ENCODE measurements around the gene WASHC4.

Gene WASHC4

DNA sequence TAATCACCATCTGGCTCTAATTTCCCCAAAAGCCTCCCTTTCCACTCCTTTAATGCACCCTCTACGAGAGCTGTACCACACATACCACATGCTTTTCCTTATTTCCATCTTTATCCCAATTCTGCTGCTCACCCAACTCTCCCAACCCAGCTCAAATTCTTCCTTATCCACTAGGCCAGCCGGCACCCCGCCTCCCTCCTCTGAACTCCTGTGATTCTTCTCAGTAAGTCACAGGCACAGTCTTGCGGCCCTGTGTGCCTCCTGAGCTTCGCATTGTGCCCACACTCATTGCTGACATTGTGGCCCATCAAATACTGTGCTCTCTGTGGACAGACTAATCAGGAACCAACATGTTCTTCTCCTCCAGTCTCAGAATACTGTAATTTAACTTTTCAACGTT, 83.0 kb downstream of the WASHC4 start:
- ChIA-PET CTCF (interaction anchor here (1.1 to 1.6 kb wide), 2 partner anchors 168 to 194 kb away, joined by 3 to 4 read pairs; no protein-coding TSS in a partner anchor), POLR2A (interaction anchor here (0.6 kb wide), 1 partner anchor 11 kb away, joined by 4 read pairs; no protein-coding TSS in a partner anchor)
- TF ChIP-seq, protein P1, sequence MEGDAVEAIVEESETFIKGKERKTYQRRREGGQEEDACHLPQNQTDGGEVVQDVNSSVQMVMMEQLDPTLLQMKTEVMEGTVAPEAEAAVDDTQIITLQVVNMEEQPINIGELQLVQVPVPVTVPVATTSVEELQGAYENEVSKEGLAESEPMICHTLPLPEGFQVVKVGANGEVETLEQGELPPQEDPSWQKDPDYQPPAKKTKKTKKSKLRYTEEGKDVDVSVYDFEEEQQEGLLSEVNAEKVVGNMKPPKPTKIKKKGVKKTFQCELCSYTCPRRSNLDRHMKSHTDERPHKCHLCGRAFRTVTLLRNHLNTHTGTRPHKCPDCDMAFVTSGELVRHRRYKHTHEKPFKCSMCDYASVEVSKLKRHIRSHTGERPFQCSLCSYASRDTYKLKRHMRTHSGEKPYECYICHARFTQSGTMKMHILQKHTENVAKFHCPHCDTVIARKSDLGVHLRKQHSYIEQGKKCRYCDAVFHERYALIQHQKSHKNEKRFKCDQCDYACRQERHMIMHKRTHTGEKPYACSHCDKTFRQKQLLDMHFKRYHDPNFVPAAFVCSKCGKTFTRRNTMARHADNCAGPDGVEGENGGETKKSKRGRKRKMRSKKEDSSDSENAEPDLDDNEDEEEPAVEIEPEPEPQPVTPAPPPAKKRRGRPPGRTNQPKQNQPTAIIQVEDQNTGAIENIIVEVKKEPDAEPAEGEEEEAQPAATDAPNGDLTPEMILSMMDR (IDR thresholded peaks at IDR 0.05; ENCODE audit: insufficient read depth, low read length, missing control alignments), result no peak
- DNase-seq (ENCODE audit: low read depth, low spot score), result no peak
- H3K4me3 ChIP-seq (ENCODE audit: low read depth, low read length), result no peak overlapping the region

GRCh38 chr12:105192624-105193225, 85.2 kb downstream of the WASHC4 start:
- POLR2A ChIA-PET, result no interaction called here
- no peak for DNase-seq (ENCODE audit: low read depth, low spot score)
- CTCF ChIA-PET, result interaction anchor here (1.0 to 1.1 kb wide), 2 partner anchors 172 to 188 kb away, joined by 3 read pairs; no protein-coding TSS in a partner anchor
- TF ChIP-seq, protein P1 (IDR thresholded peaks at IDR 0.05; ENCODE audit: insufficient read depth, low read length, missing control alignments), result no peak
- H3K4me3 ChIP-seq (ENCODE audit: low read depth, low read length), result no peak overlapping the region

DNA sequence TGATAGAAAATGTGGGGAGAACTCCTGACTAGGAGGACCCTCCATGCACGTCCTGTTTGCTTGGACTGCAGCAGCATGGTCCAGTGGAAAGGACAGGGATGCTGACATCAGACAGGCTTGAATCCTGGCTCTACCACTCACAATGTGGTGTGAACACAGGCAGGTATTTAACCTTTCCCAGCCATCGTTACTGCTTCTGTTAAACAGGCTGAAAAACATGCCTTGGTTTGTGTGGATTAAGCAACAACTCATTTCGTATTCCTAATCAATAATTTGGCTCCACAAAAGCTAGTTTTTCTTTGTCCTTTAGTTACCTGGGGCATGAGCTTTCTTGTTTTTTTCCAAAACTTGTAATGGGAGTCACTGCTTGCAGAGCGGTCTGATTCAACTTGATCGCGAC, 87.4 kb downstream of the WASHC4 start:
- DNase-seq (ENCODE audit: low read depth, low spot score), result no peak
- ChIA-PET POLR2A (no interaction called here), CTCF (no interaction called here)
- no peak overlapping the region for H3K4me3 ChIP-seq (ENCODE audit: low read depth, low read length)
- TF ChIP-seq, protein P1 (IDR thresholded peaks at IDR 0.05; ENCODE audit: insufficient read depth, low read length, missing control alignments), result no peak

DNA sequence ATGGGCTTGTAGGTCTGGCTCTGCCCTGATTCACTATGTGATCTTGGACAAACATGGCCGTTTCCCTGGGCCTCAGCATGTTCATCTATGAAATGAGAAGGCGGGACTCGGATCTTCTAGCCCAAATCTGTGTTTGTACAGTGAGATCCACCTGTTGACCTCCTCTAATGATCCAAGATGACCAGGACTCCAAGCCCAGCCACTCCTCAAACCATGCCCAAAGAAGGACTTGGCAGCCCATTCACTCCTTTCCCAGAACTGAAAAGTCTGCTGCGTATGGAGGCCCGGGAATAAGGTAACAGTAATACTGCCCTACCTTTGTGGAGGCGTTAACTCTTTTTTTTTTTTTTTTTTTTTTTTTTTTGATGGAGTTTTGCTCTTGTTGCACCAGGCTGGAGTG, 88.6 kb downstream of the WASHC4 start:
- TF ChIP-seq, protein P1 (IDR thresholded peaks at IDR 0.05; ENCODE audit: insufficient read depth, low read length, missing control alignments), result no peak
- no peak overlapping the region for H3K4me3 ChIP-seq (ENCODE audit: low read depth, low read length)
- POLR2A ChIA-PET, result no interaction called here
- DNase-seq (ENCODE audit: low read depth, low spot score), result no peak
- CTCF ChIA-PET, result no interaction called here

- ChIA-PET CTCF (no interaction called here), POLR2A (interaction anchor here (0.8 kb wide), 1 partner anchor 12 kb away, joined by 3 read pairs; no protein-coding TSS in a partner anchor)
- TF ChIP-seq, protein P1 (IDR thresholded peaks at IDR 0.05; ENCODE audit: insufficient read depth, low read length, missing control alignments), result no peak
- DNase-seq (ENCODE audit: low read depth, low spot score), result no peak
- no peak overlapping the region for H3K4me3 ChIP-seq (ENCODE audit: low read depth, low read length)
Measured at GRCh38 chr12:105198961-105199360, 91.4 kb downstream of the WASHC4 start.

GRCh38 chr12:105200385-105200784, 92.9 kb downstream of the WASHC4 start:
- DNase-seq (ENCODE audit: low read depth, low spot score), result no peak
- TF ChIP-seq, protein P1 (IDR thresholded peaks at IDR 0.05; ENCODE audit: insufficient read depth, low read length, missing control alignments), result no peak
- POLR2A ChIA-PET, result no interaction called here
- CTCF ChIA-PET, result interaction anchor here (1.3 to 3.1 kb wide), 3 partner anchors 25 to 184 kb away, joined by 3 to 12 read pairs (median 4); no protein-coding TSS in a partner anchor
- no peak overlapping the region for H3K4me3 ChIP-seq (ENCODE audit: low read depth, low read length)
